K562 (cell line): Measurements from ENCODE around the gene CAPZB. TPM values are rescaled to one million over a fixed set of nuclear protein-coding genes. Genes with fewer than 3 reads are reported as not detected.

ENCODE experiments used
- ATAC-seq: fragments of 200-7000 bp; cut with Tn5 transposase; 3 replicates; pipeline ENCODE4 v1.9.1; 2020; ENCODE audit warnings: moderate library complexity
- BruUV-seq: library from RNA; stranded (reverse); fragments of 400-500 nt; replicated peaks from 2 replicates; lab custom pipeline; 2021; lab: Mats Ljungman, UMichigan
- CTCF ChIA-PET: fragments of 300-600 bp; formaldehyde crosslinking; extraction: SDS; loops from one replicate; lab custom pipeline; 2021; ENCODE audit warnings: low intra/inter-chr PET ratio; lab: Yijun Ruan, JAX
- POLR2A ChIA-PET: fragments of 300-600, 350-650 bp; sonication (Branson Sonifier 250); formaldehyde crosslinking; extraction: SDS; loops from one replicate; lab custom pipeline; 2021; ENCODE audit warnings: antibody characterized with exemption, inconsistent platforms; lab: Yijun Ruan, JAX
- DNase-seq, 4 experiments: peaks; one replicate each; pipeline versions ENCODE4 v3.0.0 to v3.0.0-alpha.2; 2011 to 2018; ENCODE audit warnings: low spot score in 3 of 4, mixed read lengths in 3 of 4; ENCODE audit errors: extremely low read depth in 1 of 4
- FAIRE-seq: peaks from 2 replicates; lab custom pipeline; 2011; peaks lifted over from hg19 to GRCh38; lab: Jason Lieb, UNC
- H2AFZ ChIP-seq: 2 replicates; pipeline ENCODE4 v1.6.0; 2011; ENCODE audit warnings: low read depth, low read length, control low read depth, inconsistent platforms
- H3K27ac ChIP-seq: fragments of 200-600 bp; 3 replicates; pipeline ENCODE4 v1.8.0; 2011; ENCODE audit warnings: low read depth, mild to moderate bottlenecking, control low read depth, inconsistent platforms, low read length, moderate library complexity, mixed read lengths; ENCODE audit errors: extremely low read depth
- H3K27me3 ChIP-seq, 2 experiments: fragments of 300-600 bp in 1 of 2; 2 replicates in 1 of 2; 3 replicates in 1 of 2; pipeline versions ENCODE4 v1.6.0 to v1.8.0; 2011; ENCODE audit warnings: inconsistent platforms in 2 of 2, low read length in 2 of 2, mild to moderate bottlenecking in 1 of 2, mixed read lengths in 1 of 2, moderate library complexity in 1 of 2; ENCODE audit not compliant: control insufficient read depth in 2 of 2, insufficient read depth in 2 of 2
- H3K36me3 ChIP-seq: fragments of 300-600 bp; 3 replicates; pipeline ENCODE4 v1.8.0; 2011; ENCODE audit warnings: mild to moderate bottlenecking, low read length, inconsistent platforms; ENCODE audit not compliant: control insufficient read depth, insufficient read depth
- H3K4me1 ChIP-seq, 2 experiments: fragments of 200-600 bp in 1 of 2; replicated peaks in 1 of 2; 2 replicates in 1 of 2; 3 replicates in 1 of 2; pipeline versions ENCODE4 v1.5.1 to v1.8.0; 2011; ENCODE audit warnings: inconsistent platforms in 2 of 2, low read length in 2 of 2, mild to moderate bottlenecking in 1 of 2, mixed read lengths in 1 of 2, moderate library complexity in 1 of 2; ENCODE audit not compliant: control insufficient read depth in 2 of 2, insufficient read depth in 2 of 2
- H3K4me2 ChIP-seq: 2 replicates; pipeline ENCODE4 v1.6.1; 2011; ENCODE audit warnings: low read length, control low read depth, inconsistent platforms, mixed read lengths; ENCODE audit not compliant: insufficient read depth
- H3K4me3 ChIP-seq: fragments of 200-600 bp; sonication (generic), shearing (Covaris generic); 2 replicates; pipeline ENCODE4 v1.5.1; 2016; ENCODE audit warnings: control low read depth, inconsistent platforms
- H3K79me2 ChIP-seq: fragments of 200-600 bp; 3 replicates; pipeline ENCODE4 v1.8.0; 2011; ENCODE audit warnings: low read length, inconsistent platforms; ENCODE audit not compliant: control insufficient read depth, insufficient read depth
- H3K9ac ChIP-seq, 2 experiments: 2 replicates each; pipeline versions ENCODE4 v1.6.0 to v1.6.1; 2011; ENCODE audit warnings: low read depth in 2 of 2, low read length in 2 of 2, control low read depth in 1 of 2, inconsistent platforms in 1 of 2, mild to moderate bottlenecking in 1 of 2, mixed read lengths in 1 of 2; ENCODE audit not compliant: insufficient read depth in 1 of 2
- H3K9me1 ChIP-seq: one replicate; pipeline ENCODE4 v1.6.0; 2011; ENCODE audit warnings: inconsistent platforms, mild to moderate bottlenecking, low read length, moderate library complexity; ENCODE audit not compliant: control insufficient read depth, insufficient read depth
- H3K9me3 ChIP-seq: replicated peaks from 2 replicates; pipeline ENCODE4 v1.5.1; 2011; ENCODE audit warnings: low read depth, low read length, inconsistent platforms; ENCODE audit not compliant: control insufficient read depth, insufficient read depth
- H4K20me1 ChIP-seq: replicated peaks from 2 replicates; pipeline ENCODE4 v1.6.1; 2011; ENCODE audit warnings: low read length, inconsistent platforms, mixed read lengths; ENCODE audit not compliant: control insufficient read depth, insufficient read depth
- MYBL2 ChIP-seq, 2 experiments: fragments of 450-650 bp in 1 of 2; sonication (generic) in 1 of 2; formaldehyde crosslinking in 1 of 2; IDR thresholded peaks; 2 replicates each; pipeline versions ENCODE4 v1.6.1 to v1.8.1; 2017 to 2022; ENCODE audit warnings: borderline replicate concordance in 1 of 2, inconsistent platforms in 1 of 2, low read depth in 1 of 2, mild to moderate bottlenecking in 1 of 2, missing genetic modification reagents in 1 of 2, moderate library complexity in 1 of 2
- RREB1 ChIP-seq: fragments of 250-450 bp; sonication (Bioruptor Pico); IDR thresholded peaks from 2 replicates; pipeline ENCODE4 v1.4.0; 2020
- WGBS: fragments of 100-300 bp; shearing (Covaris generic); methylation state at CpG from one replicate; pipeline ENCODE4 v1.1.6; 2016; ENCODE audit warnings: low coverage, mixed read lengths; ENCODE audit not compliant: insufficient coverage; ENCODE audit errors: missing lambda C conversion rate; 5-methylcytosine and 5-hydroxymethylcytosine counted together
- in situ Hi-C: fragments of 300-500 bp; cut with MboI; formaldehyde crosslinking; loops from 4 replicates; pipeline ENCODE4 v1.15.0; 2018; ENCODE audit warnings: inconsistent platforms, mixed read lengths
- intact Hi-C: fragments of 100-400 bp; cut with micrococcal nuclease; formaldehyde crosslinking; loops from 2 replicates; pipeline ENCODE4 v1.14.2; 2022
- polyA plus RNA-seq, 8 experiments: library from polyadenylated mRNA; depleted of rRNA in 4 of 8; stranded (reverse) in 5 of 8; unstranded in 3 of 8; fragments of >200 nt; fragmentation: Nextera tagmentation in 2 of 8; fragmentation: Illumina TruSeq in 1 of 8; extraction: Ambion mirVana in 2 of 8; extraction: Trizol in 1 of 8; gene quantifications; 2 replicates each; pipeline versions ENCODE4 v1.2.1 to v1.2.3, GENCODE V29; 2011 to 2014; ENCODE audit warnings: inconsistent platforms in 1 of 8, missing spikeins in 1 of 8
- total RNA-seq, 7 experiments: library from RNA; depleted of rRNA in 6 of 7; stranded (reverse); fragments of >200 nt in 6 of 7; fragmentation: Illumina TruSeq in 2 of 7; extraction: Trizol in 2 of 7; gene quantifications; 2 replicates each; pipeline versions ENCODE4 v1.2.1 to v1.2.3, GENCODE V29; 2011 to 2021; ENCODE audit warnings: low replicate concordance in 1 of 7
- TF ChIP-seq, protein P1 (sequence below): fragments of 450-650 bp; IDR thresholded peaks from 2 replicates; pipeline ENCODE4 v1.6.1; 2016; ENCODE audit warnings: mild to moderate bottlenecking, moderate library complexity

The CAPZB gene
- total and polyA plus RNA-seq, 9 of the 15 experiments (the other 6 are each of a cell fraction or from before 2014, with no cell fraction given) = 57.6 to 297 (median 125) TPM

- no peaks in the 10 kb centered on the region; the same call in 1 of the 2 replicates for H3K9me3 ChIP-seq
- no peaks in the 10 kb centered on the region for H3K9me1 ChIP-seq
- H3K27me3 ChIP-seq = no peaks in the 10 kb centered on the region
- no peak overlapping the region for H2AFZ ChIP-seq
- ATAC-seq (no peak), FAIRE-seq (no peak), DNase-seq (no peak)
- no peaks in the 10 kb centered on the region for H3K79me2 ChIP-seq
- no TSS peak for BruUV-seq
- no peak overlapping the region for H3K9ac ChIP-seq
- H3K4me1 ChIP-seq = no peaks in the 10 kb centered on the region
- CTCF ChIA-PET = no interaction called here
- H3K36me3 ChIP-seq = no peaks in the 10 kb centered on the region
- no peaks in the 10 kb centered on the region for H4K20me1 ChIP-seq
- POLR2A ChIA-PET = interaction anchor here (1.0 kb wide), 1 partner anchor 119 kb away, joined by 3 read pairs; no protein-coding TSS in a partner anchor
- no peak overlapping the region for H3K4me3 ChIP-seq
- in situ Hi-C loops (no loop called here), intact Hi-C loops (no loop called here)
- 46% methylated on average over 2 of the region's 2 CpGs for WGBS
- TF ChIP-seq MYBL2 (IDR thresholded peaks at IDR 0.05; ENCODE audit: low read depth) (no peak), MYBL2 (CRISPR knock-in tag; IDR thresholded peaks at IDR 0.05; ENCODE audit: borderline replicate concordance) (no peak), RREB1 (no peak)
- TF ChIP-seq, protein P1, sequence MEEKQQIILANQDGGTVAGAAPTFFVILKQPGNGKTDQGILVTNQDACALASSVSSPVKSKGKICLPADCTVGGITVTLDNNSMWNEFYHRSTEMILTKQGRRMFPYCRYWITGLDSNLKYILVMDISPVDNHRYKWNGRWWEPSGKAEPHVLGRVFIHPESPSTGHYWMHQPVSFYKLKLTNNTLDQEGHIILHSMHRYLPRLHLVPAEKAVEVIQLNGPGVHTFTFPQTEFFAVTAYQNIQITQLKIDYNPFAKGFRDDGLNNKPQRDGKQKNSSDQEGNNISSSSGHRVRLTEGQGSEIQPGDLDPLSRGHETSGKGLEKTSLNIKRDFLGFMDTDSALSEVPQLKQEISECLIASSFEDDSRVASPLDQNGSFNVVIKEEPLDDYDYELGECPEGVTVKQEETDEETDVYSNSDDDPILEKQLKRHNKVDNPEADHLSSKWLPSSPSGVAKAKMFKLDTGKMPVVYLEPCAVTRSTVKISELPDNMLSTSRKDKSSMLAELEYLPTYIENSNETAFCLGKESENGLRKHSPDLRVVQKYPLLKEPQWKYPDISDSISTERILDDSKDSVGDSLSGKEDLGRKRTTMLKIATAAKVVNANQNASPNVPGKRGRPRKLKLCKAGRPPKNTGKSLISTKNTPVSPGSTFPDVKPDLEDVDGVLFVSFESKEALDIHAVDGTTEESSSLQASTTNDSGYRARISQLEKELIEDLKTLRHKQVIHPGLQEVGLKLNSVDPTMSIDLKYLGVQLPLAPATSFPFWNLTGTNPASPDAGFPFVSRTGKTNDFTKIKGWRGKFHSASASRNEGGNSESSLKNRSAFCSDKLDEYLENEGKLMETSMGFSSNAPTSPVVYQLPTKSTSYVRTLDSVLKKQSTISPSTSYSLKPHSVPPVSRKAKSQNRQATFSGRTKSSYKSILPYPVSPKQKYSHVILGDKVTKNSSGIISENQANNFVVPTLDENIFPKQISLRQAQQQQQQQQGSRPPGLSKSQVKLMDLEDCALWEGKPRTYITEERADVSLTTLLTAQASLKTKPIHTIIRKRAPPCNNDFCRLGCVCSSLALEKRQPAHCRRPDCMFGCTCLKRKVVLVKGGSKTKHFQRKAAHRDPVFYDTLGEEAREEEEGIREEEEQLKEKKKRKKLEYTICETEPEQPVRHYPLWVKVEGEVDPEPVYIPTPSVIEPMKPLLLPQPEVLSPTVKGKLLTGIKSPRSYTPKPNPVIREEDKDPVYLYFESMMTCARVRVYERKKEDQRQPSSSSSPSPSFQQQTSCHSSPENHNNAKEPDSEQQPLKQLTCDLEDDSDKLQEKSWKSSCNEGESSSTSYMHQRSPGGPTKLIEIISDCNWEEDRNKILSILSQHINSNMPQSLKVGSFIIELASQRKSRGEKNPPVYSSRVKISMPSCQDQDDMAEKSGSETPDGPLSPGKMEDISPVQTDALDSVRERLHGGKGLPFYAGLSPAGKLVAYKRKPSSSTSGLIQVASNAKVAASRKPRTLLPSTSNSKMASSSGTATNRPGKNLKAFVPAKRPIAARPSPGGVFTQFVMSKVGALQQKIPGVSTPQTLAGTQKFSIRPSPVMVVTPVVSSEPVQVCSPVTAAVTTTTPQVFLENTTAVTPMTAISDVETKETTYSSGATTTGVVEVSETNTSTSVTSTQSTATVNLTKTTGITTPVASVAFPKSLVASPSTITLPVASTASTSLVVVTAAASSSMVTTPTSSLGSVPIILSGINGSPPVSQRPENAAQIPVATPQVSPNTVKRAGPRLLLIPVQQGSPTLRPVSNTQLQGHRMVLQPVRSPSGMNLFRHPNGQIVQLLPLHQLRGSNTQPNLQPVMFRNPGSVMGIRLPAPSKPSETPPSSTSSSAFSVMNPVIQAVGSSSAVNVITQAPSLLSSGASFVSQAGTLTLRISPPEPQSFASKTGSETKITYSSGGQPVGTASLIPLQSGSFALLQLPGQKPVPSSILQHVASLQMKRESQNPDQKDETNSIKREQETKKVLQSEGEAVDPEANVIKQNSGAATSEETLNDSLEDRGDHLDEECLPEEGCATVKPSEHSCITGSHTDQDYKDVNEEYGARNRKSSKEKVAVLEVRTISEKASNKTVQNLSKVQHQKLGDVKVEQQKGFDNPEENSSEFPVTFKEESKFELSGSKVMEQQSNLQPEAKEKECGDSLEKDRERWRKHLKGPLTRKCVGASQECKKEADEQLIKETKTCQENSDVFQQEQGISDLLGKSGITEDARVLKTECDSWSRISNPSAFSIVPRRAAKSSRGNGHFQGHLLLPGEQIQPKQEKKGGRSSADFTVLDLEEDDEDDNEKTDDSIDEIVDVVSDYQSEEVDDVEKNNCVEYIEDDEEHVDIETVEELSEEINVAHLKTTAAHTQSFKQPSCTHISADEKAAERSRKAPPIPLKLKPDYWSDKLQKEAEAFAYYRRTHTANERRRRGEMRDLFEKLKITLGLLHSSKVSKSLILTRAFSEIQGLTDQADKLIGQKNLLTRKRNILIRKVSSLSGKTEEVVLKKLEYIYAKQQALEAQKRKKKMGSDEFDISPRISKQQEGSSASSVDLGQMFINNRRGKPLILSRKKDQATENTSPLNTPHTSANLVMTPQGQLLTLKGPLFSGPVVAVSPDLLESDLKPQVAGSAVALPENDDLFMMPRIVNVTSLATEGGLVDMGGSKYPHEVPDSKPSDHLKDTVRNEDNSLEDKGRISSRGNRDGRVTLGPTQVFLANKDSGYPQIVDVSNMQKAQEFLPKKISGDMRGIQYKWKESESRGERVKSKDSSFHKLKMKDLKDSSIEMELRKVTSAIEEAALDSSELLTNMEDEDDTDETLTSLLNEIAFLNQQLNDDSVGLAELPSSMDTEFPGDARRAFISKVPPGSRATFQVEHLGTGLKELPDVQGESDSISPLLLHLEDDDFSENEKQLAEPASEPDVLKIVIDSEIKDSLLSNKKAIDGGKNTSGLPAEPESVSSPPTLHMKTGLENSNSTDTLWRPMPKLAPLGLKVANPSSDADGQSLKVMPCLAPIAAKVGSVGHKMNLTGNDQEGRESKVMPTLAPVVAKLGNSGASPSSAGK = no peak
- H3K27ac ChIP-seq = no peak overlapping the region
- no peak overlapping the region for H3K4me2 ChIP-seq
These were observed 36.1 kb upstream of the CAPZB start for GRCh38 chr1:19521411-19521810.
